GM18909 (cell line): ENCODE measurements around the gene ERCC6.
A peak's percentile ranks its signal among the peaks of the same experiment; 100 is the strongest.

ENCODE experiments used
- ATAC-seq: cut with Tn5 transposase; IDR thresholded peaks from one replicate; pipeline ENCODE4 v1.9.1; 2021; ENCODE audit warnings: mild to moderate bottlenecking; ENCODE audit not compliant: unreplicated experiment, poor library complexity

ERCC6 gene

GRCh38 chr10:49516216-49516970, 22.5 kb downstream of the ERCC6 start:
- ATAC-seq: no peak

GRCh38 chr10:49512121-49512809, 26.7 kb downstream of the ERCC6 start:
- ATAC-seq: peak; percentile 60

GRCh38 chr10:49509771-49510303, 29.1 kb downstream of the ERCC6 start:
- no peak for ATAC-seq

- ATAC-seq: no peak
These were observed 30.3 kb downstream of the ERCC6 start for GRCh38 chr10:49508654-49509053.

GRCh38 chr10:49508249-49508648, 30.7 kb downstream of the ERCC6 start:
- ATAC-seq: no peak

GRCh38 chr10:49505589-49505988, 33.3 kb downstream of the ERCC6 start:
- no peak for ATAC-seq

GRCh38 chr10:49505076-49505475, 33.8 kb downstream of the ERCC6 start:
- ATAC-seq: no peak

GRCh38 chr10:49504528-49504927, 34.4 kb downstream of the ERCC6 start:
- ATAC-seq: no peak

- ATAC-seq: no peak
These were observed 36.6 kb downstream of the ERCC6 start for GRCh38 chr10:49502358-49502757.

- no peak for ATAC-seq
These were observed 38.5 kb downstream of the ERCC6 start for GRCh38 chr10:49500412-49500811.

GRCh38 chr10:49499305-49499851, 39.5 kb downstream of the ERCC6 start:
- no peak for ATAC-seq

- no peak for ATAC-seq
These were observed 40.5 kb downstream of the ERCC6 start for GRCh38 chr10:49498425-49498824.

- ATAC-seq: no peak
These were observed 41.6 kb downstream of the ERCC6 start for GRCh38 chr10:49497358-49497757.

- no peak for ATAC-seq
These were observed 50.7 kb downstream of the ERCC6 start for GRCh38 chr10:49488056-49488717.

- no peak for ATAC-seq
These were observed 52.2 kb downstream of the ERCC6 start for GRCh38 chr10:49486738-49487137.

GRCh38 chr10:49486009-49486408, 52.9 kb downstream of the ERCC6 start:
- no peak for ATAC-seq

- ATAC-seq: no peak
These were observed 54.3 kb downstream of the ERCC6 start for GRCh38 chr10:49484486-49485235.

- no peak for ATAC-seq
These were observed 60.1 kb downstream of the ERCC6 start for GRCh38 chr10:49478819-49479218.

- ATAC-seq: no peak
These were observed 64.0 kb downstream of the ERCC6 start for GRCh38 chr10:49474901-49475300.

- ATAC-seq: no peak
These were observed 67.4 kb downstream of the ERCC6 start for GRCh38 chr10:49471532-49471931.
